Stimulated activated CD8-positive, alpha-beta memory T cell treated with anti-CD3 and anti-CD28 coated beads, Interleukin-4, amount 100 ng/mL, for 24 hours (primary cell): Measurements from ENCODE around the gene GNG7.
A peak's percentile ranks its signal among the peaks of the same experiment; 100 is the strongest.

Experiments used
- DNase-seq: peaks from one replicate; pipeline ENCODE4 v3.0.0-alpha.2; 2020; ENCODE audit warnings: low read depth

Gene GNG7

DNA sequence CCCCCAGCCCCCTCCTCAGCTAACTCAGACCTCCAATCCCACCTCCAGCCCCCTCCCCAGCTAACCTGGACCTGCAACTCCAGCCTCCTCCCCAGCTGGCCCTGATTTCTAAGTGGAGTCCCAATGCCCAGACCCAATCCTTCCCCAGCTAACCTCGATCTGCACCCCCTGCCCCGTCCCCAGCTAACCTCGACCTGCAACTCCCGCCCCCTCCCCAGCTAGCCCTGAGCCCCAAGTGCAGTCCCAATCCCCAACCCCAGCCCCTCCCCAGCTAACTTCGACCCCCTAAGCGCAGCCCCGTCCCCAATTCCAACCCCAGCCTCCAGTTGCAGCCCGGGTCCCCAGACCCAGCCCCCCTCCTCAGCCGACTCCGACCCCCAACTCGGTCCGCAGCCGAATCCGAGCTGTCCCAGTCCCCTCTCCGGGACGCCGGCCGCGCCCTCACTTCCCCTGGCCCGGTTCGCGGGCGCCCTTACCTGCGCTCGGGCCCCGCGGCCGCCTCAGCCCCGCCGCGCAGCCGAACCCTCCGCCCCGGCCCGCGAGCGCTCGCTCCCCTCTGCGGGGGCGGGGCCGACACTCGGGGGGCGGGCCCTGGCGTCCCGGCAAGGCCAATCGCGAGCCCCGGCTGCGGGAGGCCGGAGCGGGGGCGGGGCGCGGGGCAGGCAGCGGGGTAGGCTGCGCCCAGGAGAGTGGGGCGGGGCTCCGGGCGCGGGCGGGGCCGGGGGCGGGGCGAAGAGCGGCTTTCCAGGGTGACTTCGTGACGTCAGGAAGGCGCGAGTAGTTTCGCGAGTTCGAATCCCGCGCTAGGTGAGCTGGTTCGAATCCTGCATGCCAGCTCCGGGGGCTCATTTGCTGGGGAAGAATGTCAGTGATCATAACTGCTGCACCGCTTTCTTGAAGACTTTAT, at the start of gene GNG7:
Gene GNG7, minus strand, starts transcription at position 525 of the 907 bp plus-strand sequence. CDS start 182,006 bp downstream, outside the sequence.
- DNase-seq: peak; percentile 93

DNA sequence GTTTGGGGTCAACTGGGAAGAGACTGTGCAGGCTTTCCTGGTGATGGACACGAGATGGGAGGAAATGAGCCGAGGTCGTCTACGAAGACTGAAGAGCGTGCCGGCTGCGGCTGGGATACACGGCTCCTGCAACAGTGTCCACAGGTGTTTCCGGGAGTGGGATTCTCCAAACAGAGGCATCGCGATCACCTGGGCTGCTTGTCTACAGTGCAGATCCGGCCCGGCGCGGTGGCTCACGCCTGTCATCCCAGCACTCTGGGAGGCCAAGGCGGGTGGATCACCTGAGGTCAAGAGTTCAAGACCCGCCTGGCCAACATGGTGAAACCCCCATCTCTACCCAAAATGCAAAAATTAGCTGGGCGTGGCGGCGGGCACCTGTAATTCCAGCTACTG, 48.9 kb upstream of the GNG7 start:
- DNase-seq: no peak

- DNase-seq: no peak
Measured at GRCh38 chr19:2750808-2751437, 48.4 kb upstream of the GNG7 start.

DNA sequence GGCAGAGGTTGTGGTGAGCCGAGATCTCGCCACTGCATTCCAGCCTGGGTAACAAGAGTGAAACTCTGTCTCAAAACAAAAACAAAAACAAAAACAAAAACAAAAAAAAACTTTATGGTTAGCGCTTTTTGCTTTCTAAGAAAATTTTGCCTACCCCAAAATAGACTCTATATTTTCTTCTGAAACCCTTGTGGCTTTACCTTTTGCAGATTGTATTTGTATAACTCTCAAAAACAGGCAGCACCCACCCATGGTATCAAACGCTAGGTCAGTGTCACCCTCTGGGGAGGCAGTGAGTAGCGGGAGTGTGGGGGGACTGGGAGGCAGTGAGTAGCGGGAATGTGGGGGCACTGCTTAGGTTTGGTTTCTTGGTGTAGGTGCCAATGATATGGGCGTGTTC, 44.9 kb upstream of the GNG7 start:
- no peak for DNase-seq

DNA sequence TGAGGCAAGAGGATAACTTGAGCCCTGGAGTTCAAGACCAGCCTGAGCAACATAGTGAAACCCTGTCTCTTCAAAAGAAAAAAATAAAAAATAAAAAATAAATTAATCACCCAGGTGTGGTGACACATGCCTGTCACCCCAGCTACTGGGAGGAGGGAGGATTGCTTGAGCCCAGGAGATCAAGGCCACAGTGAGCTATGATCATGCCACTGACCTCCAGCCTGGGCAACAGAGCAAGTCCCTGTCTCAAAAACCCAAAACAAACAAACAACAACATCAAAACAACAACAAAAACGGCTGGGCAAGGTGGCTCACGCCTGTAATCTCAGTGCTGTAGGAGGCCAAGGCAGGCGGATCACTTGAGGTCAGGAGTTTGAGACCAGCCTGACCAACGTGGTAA, 41.6 kb upstream of the GNG7 start:
- DNase-seq: no peak

DNA sequence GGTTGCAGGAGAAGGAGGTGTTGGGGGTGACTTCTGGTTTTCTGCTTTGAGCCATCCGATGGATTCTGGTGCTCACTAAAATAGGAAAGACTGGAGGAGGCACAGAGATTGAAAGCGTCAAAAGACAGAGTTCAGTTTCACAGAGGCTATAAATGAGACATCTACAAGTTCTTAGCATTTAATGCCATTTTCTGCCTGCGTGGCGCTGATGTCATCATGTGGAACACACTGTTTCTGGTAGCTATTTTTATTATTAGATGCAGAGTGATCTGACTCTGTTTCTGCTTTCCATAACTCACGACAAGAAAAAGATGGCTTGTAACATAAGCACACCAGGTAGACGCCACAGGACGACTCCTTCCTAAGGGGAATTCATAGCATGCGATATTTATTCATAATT, 40.6 kb upstream of the GNG7 start:
- DNase-seq: no peak

- no peak for DNase-seq
Measured at GRCh38 chr19:2740314-2740656, 37.8 kb upstream of the GNG7 start.

GRCh38 chr19:2739602-2740313, 37.3 kb upstream of the GNG7 start, which contains the start of gene SLC39A3:
SLC39A3 (minus strand) TSS chr19:2740017; CDS start chr19:2737257, 2,760 bp downstream.
- DNase-seq: peak; percentile 98

- no peak for DNase-seq
Measured at GRCh38 chr19:2736550-2737190, 34.2 kb upstream of the GNG7 start.

- DNase-seq: no peak
Measured at GRCh38 chr19:2735374-2735773, 32.9 kb upstream of the GNG7 start.

DNA sequence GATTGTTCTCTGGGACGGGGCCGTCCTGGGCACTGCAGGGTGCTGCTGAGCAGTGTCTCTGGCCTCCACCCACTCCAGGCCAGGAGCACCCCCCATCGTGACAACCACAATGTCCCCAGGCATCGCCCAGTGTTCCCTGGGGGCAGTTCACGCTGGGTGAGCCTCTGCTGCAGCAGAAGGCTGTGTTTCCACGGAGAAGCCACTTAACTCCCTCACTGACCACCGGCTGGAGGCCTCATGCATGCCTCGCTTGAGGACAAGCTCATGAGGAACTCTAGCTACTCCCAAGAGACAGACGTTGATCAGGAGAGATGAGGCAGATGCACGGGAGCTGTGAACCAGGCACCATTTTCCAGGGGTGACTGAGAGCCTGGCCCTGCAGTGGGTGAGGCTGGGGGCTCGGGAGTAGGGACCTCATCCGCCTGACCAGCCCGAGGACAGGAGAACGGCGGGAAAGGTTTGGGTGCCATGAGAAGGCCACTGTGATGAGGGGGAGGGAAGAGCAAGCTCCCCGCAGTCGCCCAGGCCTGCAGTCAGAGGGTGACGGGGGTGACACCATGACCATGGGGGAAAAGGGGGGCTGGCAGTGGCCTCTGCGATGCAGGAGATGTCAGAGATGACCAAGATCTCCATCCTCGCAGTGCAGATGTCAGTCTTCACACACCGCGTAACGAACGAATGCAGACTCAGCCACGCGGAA, 32.2 kb upstream of the GNG7 start:
- DNase-seq: no peak

DNA sequence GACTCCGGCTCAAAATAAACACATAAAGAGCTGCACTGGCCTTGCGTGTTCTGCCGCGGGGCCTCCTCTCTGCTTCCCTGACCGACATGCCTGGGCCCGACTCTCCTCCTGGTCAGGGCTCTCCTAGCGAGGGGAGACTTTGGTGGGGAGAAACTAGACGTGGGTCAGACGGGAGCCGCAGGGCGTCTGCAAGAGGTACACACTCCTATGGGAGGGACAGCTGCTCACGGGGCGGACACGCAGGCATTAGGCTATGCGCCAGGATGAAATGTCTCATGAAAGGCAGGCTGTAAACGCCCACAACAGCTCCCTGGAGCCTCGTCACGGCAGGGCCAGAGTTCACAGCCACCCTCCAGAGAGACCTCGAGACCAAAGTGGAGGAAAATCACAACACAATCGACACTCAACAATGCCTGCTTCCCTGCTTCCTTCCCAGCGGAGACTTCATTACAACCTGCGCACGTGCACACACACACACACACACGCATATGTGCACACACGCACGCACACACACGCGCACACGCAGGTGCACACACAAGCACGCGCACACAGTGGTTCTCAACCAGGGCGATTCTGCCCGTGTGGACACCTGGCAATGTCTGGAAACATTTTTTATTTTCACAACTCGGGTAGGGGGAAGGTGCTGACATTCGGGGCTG, 31.6 kb upstream of the GNG7 start:
- no peak for DNase-seq

GRCh38 chr19:2732883-2733282, 30.4 kb upstream of the GNG7 start:
- no peak for DNase-seq

DNA sequence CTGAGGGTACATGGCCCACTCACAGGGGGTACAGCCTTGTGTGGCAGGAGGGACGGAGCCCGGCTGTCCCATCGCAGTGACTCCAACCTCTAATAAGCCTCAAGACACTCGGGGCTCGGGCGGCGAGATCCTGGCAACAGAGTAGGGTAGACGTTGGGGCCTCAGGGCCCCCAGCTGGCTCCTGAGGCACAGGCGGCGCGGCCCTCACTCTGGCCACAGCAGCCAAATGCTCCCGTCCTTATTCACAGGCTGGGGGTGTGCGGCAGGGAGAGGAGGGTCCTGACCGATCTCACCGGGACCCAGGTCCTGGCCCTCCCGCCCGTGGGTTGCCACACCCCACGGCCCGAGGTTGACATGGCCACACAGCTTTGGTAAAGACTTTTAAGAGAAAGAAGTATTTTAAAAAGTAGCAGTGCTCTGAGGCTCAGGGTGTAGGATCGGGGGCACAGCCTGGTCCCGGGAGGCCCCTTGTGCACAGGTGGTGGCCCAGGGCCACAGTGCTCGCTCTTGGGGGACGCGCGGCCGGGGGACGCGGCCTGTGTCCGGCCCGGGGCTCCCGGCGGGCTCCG, 29.7 kb upstream of the GNG7 start:
- DNase-seq: no peak

GRCh38 chr19:2731181-2731995, 28.9 kb upstream of the GNG7 start:
- no peak for DNase-seq

DNA sequence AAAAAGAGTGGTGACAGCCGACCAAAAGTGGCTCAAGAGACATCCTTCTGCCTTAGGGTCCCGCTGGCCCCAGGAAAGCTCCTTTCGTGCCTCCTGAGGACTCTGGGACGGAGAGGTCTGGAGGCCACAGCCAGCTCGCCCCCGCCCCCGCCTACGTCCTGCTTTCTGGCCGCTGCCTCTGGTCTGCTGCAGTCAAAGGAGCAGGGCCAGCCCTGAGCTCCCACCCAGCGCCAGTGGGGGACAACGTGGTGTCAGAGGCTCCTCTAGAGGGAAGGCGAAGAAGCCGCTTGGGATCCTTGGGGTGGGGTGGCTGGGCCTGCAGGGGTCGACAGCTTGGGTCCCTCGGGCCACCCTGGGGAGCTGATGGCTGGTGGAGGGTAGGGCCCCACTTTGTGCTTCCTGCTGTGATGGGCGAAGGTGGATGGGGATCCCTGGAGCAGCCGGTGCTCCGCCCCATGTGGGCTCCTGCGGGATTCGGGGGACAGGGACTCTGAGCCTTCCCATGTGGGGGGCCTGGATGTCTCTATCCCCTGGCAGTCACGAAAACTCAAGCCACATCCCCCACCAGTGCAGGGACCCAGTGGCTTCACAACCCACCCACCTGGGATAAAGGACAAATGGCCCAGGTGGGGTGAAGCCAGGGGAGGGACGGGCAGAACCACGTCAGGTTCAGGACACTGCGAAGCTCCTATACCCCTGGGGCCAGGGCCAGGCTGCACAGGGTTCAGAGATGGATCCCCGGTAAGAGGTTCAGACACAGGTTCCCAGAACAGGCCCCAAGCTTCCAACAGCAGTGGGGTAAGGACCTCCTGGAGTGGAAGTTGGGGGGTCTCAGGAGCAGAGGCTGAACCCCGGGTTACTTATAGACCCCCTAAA, 27.7 kb upstream of the GNG7 start:
- DNase-seq: no peak

DNA sequence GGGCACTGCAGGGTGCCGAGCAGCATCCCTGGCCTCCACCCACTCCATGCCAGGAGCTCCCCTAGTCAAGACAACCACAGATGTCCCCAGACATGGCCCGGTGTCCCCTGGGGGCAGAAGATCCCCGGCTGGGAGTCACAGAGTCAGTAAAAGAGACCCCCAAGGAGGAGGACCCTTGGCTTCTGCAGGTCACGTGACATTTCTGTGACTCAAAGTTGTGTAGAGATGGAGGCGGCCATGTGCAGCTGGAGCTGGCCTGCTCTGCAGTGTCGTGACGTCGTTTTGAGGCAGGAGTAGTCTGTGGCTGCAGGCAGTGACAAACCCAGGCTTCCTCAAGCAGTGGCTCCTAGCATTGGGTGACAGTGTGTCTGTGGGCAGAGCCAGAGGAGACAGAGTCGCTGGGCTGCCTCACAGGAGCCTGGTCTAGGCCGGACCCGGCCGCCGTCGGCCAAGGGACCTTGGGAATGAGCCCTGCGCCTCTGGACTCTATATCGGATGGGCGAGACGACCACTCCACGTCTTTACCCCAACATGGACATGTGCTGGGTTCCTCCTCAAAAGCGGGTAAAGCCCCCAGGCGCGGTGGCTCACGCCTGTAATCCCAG, 26.4 kb upstream of the GNG7 start:
- DNase-seq: no peak

GRCh38 chr19:2727640-2727944, 25.1 kb upstream of the GNG7 start:
- no peak for DNase-seq
